T-helper 17 cell (primary cell): ENCODE data around the gene WNT6. TPM values are rescaled to one million over a fixed set of nuclear protein-coding genes. Genes with fewer than 3 reads are reported as not detected.
A peak's percentile ranks its signal among the peaks of the same experiment; 100 is the strongest.
"Not testable (repeated sequence)": the region's sequence is repeated elsewhere in the genome, so short reads cannot be mapped to it uniquely, and the experiment has no call there.

Experiments
- ATAC-seq: fragments of 150-1000 bp; cut with Tn5 transposase; 2 replicates; pipeline ENCODE4 v1.10.0; 2021; ENCODE audit warnings: mild to moderate bottlenecking, moderate library complexity
- DNase-seq, 3 donors: peaks; one replicate each; pipeline versions ENCODE4 v3.0.0 to v3.0.0-alpha.2; 2020 to 2021
- H3K9me3 ChIP-seq: one replicate; pipeline ENCODE4 v1.7.0; 2013; ENCODE audit warnings: low read length, mild to moderate bottlenecking; ENCODE audit not compliant: control insufficient read depth, poor library complexity, severe bottlenecking
- H3K27ac Mint-ChIP-seq: one replicate; pipeline ENCODE4 v1.8.0; 2022; ENCODE audit warnings: mild to moderate bottlenecking, moderate library complexity, mixed read lengths
- H3K27me3 Mint-ChIP-seq: one replicate; pipeline ENCODE4 v1.8.0; 2022; ENCODE audit warnings: mixed read lengths
- H3K36me3 Mint-ChIP-seq: one replicate; pipeline ENCODE4 v1.8.0; 2022; ENCODE audit warnings: low read depth, mixed read lengths
- H3K4me1 Mint-ChIP-seq: one replicate; pipeline ENCODE4 v1.8.0; 2022; ENCODE audit warnings: mild to moderate bottlenecking, mixed read lengths
- H3K4me3 Mint-ChIP-seq: one replicate; pipeline ENCODE4 v1.8.0; 2022; ENCODE audit warnings: mild to moderate bottlenecking, moderate library complexity, mixed read lengths
- total RNA-seq, 4 donors: library from RNA in 2 of 4; stranded (reverse) in 2 of 4; gene quantifications; one replicate each; pipeline ENCODE4 v1.2.3 and lab custom pipeline; 2022 to 2026

Gene WNT6
- total RNA-seq, 2 donors from 2014 or later: not detected

GRCh38 chr2:218834685-218835084 lies 24.9 kb upstream of the WNT6 start:
- ATAC-seq: no peak
- Mint-ChIP-seq H3K4me1 (peaks cover 2% of the 10 kb centered on the region), H3K27ac (no peak overlapping the region), H3K36me3 (peaks cover 5% of the 10 kb centered on the region), H3K27me3 (peaks cover 42% of the 10 kb centered on the region), H3K4me3 (no peak overlapping the region)
- no peaks in the 10 kb centered on the region for H3K9me3 ChIP-seq
- no peak for DNase-seq

GRCh38 chr2:218837495-218837894 lies 22.1 kb upstream of the WNT6 start:
- no peak for ATAC-seq
- Mint-ChIP-seq H3K27ac (no peak overlapping the region), H3K27me3 (peaks cover 34% of the 10 kb centered on the region), H3K4me1 (peaks cover 2% of the 10 kb centered on the region), H3K4me3 (no peak overlapping the region), H3K36me3 (peaks cover 3% of the 10 kb centered on the region)
- no peaks in the 10 kb centered on the region for H3K9me3 ChIP-seq
- no peak for DNase-seq

GRCh38 chr2:218839430-218839829 lies 20.2 kb upstream of the WNT6 start:
- ATAC-seq: no peak
- H3K4me3 Mint-ChIP-seq: no peak overlapping the region
- peaks cover 31% of the 10 kb centered on the region for H3K27me3 Mint-ChIP-seq
- no peaks in the 10 kb centered on the region for H3K4me1 Mint-ChIP-seq
- no peak overlapping the region for H3K27ac Mint-ChIP-seq
- H3K9me3 ChIP-seq: no peaks in the 10 kb centered on the region
- H3K36me3 Mint-ChIP-seq: no peaks in the 10 kb centered on the region
- no peak for DNase-seq

- H3K9me3 ChIP-seq: no peaks in the 10 kb centered on the region
- no peak overlapping the region for H3K4me3 Mint-ChIP-seq
- H3K27ac Mint-ChIP-seq: no peak overlapping the region
- no peak for ATAC-seq
- H3K36me3 Mint-ChIP-seq: no peaks in the 10 kb centered on the region
- H3K4me1 Mint-ChIP-seq: no peaks in the 10 kb centered on the region
- H3K27me3 Mint-ChIP-seq: peaks cover 28% of the 10 kb centered on the region
- no peak for DNase-seq
Measured at GRCh38 chr2:218839888-218840287, 19.7 kb upstream of the WNT6 start.

- H3K4me1 Mint-ChIP-seq, H3K36me3 Mint-ChIP-seq, ATAC-seq: not testable (repeated sequence)
Measured at GRCh38 chr2:218844334-218844733, 15.3 kb upstream of the WNT6 start.

GRCh38 chr2:218846963-218847362 lies 12.6 kb upstream of the WNT6 start:
- peaks cover 40% of the 10 kb centered on the region for H3K27me3 Mint-ChIP-seq
- not testable (repeated sequence) for H3K4me3 Mint-ChIP-seq, H3K4me1 Mint-ChIP-seq, H3K27ac Mint-ChIP-seq, ATAC-seq, H3K36me3 Mint-ChIP-seq, H3K9me3 ChIP-seq, DNase-seq

More at GRCh38 chr2:218844334-218844733, 15.3 kb upstream of the WNT6 start:
- H3K4me3 Mint-ChIP-seq, H3K27ac Mint-ChIP-seq, DNase-seq, H3K9me3 ChIP-seq: not testable (repeated sequence)
- H3K27me3 Mint-ChIP-seq: peaks cover 32% of the 10 kb centered on the region

GRCh38 chr2:218849721-218850120 lies 9.9 kb upstream of the WNT6 start:
- no peak for ATAC-seq
- Mint-ChIP-seq H3K27me3 (peaks cover 46% of the 10 kb centered on the region), H3K36me3 (no peaks in the 10 kb centered on the region), H3K27ac (no peak overlapping the region), H3K4me1 (peaks cover 11% of the 10 kb centered on the region), H3K4me3 (no peak overlapping the region)
- no peaks in the 10 kb centered on the region for H3K9me3 ChIP-seq
- no peak for DNase-seq

GRCh38 chr2:218850796-218851195 lies 8.8 kb upstream of the WNT6 start:
- no peaks in the 10 kb centered on the region for H3K9me3 ChIP-seq
- Mint-ChIP-seq H3K4me1 (peaks cover 11% of the 10 kb centered on the region), H3K27ac (no peak overlapping the region), H3K27me3 (peaks cover 57% of the 10 kb centered on the region), H3K36me3 (peaks cover 3% of the 10 kb centered on the region), H3K4me3 (no peak overlapping the region)
- ATAC-seq: no peak
- DNase-seq: no peak

GRCh38 chr2:218851286-218851685 lies 8.3 kb upstream of the WNT6 start:
- no peak overlapping the region for H3K4me3 Mint-ChIP-seq
- H3K27ac Mint-ChIP-seq: no peak overlapping the region
- DNase-seq: no peak
- H3K27me3 Mint-ChIP-seq: peaks cover 62% of the 10 kb centered on the region
- H3K4me1 Mint-ChIP-seq: peaks cover 14% of the 10 kb centered on the region
- H3K9me3 ChIP-seq: no peaks in the 10 kb centered on the region
- peaks cover 3% of the 10 kb centered on the region for H3K36me3 Mint-ChIP-seq
- no peak for ATAC-seq

- peak; percentile 87 for ATAC-seq
- H3K36me3 Mint-ChIP-seq: peaks cover 3% of the 10 kb centered on the region
- H3K4me1 Mint-ChIP-seq: peaks cover 11% of the 10 kb centered on the region
- peak overlapping the region; percentile 8 for H3K27ac Mint-ChIP-seq
- peaks cover 75% of the 10 kb centered on the region for H3K27me3 Mint-ChIP-seq
- peak; percentile 48 to 55 (median 52) for DNase-seq
- no peaks in the 10 kb centered on the region for H3K9me3 ChIP-seq
- H3K4me3 Mint-ChIP-seq: no peak overlapping the region
Measured at GRCh38 chr2:218852911-218853667, 6.5 kb upstream of the WNT6 start.

- H3K4me3 Mint-ChIP-seq: no peak overlapping the region
- H3K36me3 Mint-ChIP-seq: peaks cover 3% of the 10 kb centered on the region
- H3K9me3 ChIP-seq: no peaks in the 10 kb centered on the region
- peaks cover 81% of the 10 kb centered on the region for H3K27me3 Mint-ChIP-seq
- H3K27ac Mint-ChIP-seq: peak overlapping the region; percentile 8
- no peak for ATAC-seq
- no peak for DNase-seq
- H3K4me1 Mint-ChIP-seq: peaks cover 11% of the 10 kb centered on the region
Measured at GRCh38 chr2:218853766-218854165, 5.8 kb upstream of the WNT6 start.

- no peak for ATAC-seq
- H3K9me3 ChIP-seq: no peaks in the 10 kb centered on the region
- Mint-ChIP-seq H3K4me1 (peaks cover 11% of the 10 kb centered on the region), H3K36me3 (peaks cover 3% of the 10 kb centered on the region), H3K4me3 (no peak overlapping the region), H3K27ac (no peak overlapping the region), H3K27me3 (peaks cover 83% of the 10 kb centered on the region)
- no peak for DNase-seq
Measured at GRCh38 chr2:218854860-218855259, 4.7 kb upstream of the WNT6 start.

- H3K36me3 Mint-ChIP-seq: peaks cover 5% of the 10 kb centered on the region
- no peak overlapping the region for H3K4me3 Mint-ChIP-seq
- H3K9me3 ChIP-seq: no peaks in the 10 kb centered on the region
- ATAC-seq: no peak
- peaks cover 83% of the 10 kb centered on the region for H3K27me3 Mint-ChIP-seq
- DNase-seq: no peak
- no peak overlapping the region for H3K27ac Mint-ChIP-seq
- peaks cover 18% of the 10 kb centered on the region for H3K4me1 Mint-ChIP-seq
Measured at GRCh38 chr2:218855305-218856166, 4.1 kb upstream of the WNT6 start.
